ENCODE data around the gene SUGCT.

Gene SUGCT

DNA sequence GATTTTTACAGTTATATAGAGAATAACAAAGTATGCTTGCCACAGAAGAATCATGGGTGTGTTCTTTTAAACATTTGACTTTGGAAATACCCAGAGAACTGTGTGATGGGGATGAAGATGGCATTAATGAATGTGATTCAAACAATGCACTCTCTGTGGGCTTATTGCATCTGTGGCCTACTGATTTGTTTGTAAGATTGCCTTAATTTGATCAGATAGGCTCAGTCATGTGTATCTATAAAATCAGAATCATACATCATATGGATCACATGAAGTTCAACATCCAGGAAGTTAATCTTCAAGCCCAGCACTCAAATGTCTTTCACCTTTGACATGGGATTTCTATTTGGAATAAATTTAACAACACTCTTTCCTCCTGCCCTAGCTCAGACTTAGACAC, 410.9 kb downstream of the SUGCT start:
- H3K4me3 ChIP-seq (replicated peaks; ENCODE audit: insufficient read depth, low read length), result no peak overlapping the region
- TF ChIP-seq, protein P1, sequence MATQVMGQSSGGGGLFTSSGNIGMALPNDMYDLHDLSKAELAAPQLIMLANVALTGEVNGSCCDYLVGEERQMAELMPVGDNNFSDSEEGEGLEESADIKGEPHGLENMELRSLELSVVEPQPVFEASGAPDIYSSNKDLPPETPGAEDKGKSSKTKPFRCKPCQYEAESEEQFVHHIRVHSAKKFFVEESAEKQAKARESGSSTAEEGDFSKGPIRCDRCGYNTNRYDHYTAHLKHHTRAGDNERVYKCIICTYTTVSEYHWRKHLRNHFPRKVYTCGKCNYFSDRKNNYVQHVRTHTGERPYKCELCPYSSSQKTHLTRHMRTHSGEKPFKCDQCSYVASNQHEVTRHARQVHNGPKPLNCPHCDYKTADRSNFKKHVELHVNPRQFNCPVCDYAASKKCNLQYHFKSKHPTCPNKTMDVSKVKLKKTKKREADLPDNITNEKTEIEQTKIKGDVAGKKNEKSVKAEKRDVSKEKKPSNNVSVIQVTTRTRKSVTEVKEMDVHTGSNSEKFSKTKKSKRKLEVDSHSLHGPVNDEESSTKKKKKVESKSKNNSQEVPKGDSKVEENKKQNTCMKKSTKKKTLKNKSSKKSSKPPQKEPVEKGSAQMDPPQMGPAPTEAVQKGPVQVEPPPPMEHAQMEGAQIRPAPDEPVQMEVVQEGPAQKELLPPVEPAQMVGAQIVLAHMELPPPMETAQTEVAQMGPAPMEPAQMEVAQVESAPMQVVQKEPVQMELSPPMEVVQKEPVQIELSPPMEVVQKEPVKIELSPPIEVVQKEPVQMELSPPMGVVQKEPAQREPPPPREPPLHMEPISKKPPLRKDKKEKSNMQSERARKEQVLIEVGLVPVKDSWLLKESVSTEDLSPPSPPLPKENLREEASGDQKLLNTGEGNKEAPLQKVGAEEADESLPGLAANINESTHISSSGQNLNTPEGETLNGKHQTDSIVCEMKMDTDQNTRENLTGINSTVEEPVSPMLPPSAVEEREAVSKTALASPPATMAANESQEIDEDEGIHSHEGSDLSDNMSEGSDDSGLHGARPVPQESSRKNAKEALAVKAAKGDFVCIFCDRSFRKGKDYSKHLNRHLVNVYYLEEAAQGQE (IDR thresholded peaks at IDR 0.05; ENCODE audit: insufficient replicate concordance, low read depth), result no peak
- TF ChIP-seq POLR2AphosphoS5 (IDR thresholded peaks at IDR 0.05; ENCODE audit: low read depth) (no peak), GABPA (IDR thresholded peaks at IDR 0.05; ENCODE audit: low read depth) (no peak)
- H3K27ac ChIP-seq (replicated peaks), result no peak overlapping the region
- no peaks in the 10 kb centered on the region for H3K27me3 ChIP-seq (ENCODE audit: insufficient read depth, poor library complexity, severe bottlenecking)
- no peak for DNase-seq (ENCODE audit: low read depth in 1 of 2, low spot score in 1 of 2)

DNA sequence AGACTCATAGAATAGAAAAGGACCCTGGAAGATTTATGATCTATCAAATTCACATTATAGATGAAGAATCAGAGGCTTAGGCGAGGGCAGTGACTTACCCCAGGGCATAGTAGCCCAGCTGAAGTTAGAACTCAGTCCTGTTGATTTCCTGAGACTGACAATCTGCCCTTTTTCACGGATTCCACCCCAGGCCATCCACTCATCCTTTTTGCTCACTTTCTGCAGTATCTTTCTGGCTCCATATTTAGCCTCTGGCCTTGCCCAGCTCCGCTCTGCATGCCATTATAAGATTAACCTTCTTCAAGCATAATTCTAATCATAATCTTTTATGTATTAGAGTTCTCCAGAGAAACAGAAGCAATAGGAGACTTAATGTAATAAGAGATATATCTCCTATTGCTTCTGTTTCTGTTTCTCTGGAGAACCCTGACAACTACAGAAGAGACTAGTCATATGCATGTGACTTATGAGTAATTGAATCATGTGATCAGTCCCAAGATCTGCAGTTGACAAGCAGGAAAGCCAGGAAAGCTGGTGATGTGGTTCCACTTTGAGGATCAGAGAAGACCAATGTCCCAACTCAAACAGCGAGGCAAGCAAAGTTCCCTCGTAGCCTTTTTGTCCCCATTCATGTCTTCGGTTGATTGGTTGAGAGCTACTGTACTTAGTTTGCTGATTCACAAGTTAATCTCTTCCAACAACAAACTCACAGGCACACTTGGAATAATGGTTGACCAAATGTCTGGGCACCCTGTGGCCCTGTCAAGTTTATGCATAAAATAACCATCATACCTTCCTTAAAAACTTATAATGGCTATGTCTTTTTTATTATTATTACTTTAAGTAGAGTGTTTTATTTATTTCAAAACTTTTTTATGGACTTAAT, 412.1 kb downstream of the SUGCT start:
- TF ChIP-seq POLR2AphosphoS5 (IDR thresholded peaks at IDR 0.05; ENCODE audit: low read depth) (no peak), SPI1 (IDR thresholded peaks at IDR 0.05; ENCODE audit: borderline replicate concordance, low read depth) (no peak), GABPA (IDR thresholded peaks at IDR 0.05; ENCODE audit: low read depth) (no peak)
- TF ChIP-seq, protein P2, sequence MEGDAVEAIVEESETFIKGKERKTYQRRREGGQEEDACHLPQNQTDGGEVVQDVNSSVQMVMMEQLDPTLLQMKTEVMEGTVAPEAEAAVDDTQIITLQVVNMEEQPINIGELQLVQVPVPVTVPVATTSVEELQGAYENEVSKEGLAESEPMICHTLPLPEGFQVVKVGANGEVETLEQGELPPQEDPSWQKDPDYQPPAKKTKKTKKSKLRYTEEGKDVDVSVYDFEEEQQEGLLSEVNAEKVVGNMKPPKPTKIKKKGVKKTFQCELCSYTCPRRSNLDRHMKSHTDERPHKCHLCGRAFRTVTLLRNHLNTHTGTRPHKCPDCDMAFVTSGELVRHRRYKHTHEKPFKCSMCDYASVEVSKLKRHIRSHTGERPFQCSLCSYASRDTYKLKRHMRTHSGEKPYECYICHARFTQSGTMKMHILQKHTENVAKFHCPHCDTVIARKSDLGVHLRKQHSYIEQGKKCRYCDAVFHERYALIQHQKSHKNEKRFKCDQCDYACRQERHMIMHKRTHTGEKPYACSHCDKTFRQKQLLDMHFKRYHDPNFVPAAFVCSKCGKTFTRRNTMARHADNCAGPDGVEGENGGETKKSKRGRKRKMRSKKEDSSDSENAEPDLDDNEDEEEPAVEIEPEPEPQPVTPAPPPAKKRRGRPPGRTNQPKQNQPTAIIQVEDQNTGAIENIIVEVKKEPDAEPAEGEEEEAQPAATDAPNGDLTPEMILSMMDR (IDR thresholded peaks at IDR 0.05; ENCODE audit: insufficient read depth, low read length), result no peak
- TF ChIP-seq, protein P1 (IDR thresholded peaks at IDR 0.05; ENCODE audit: insufficient replicate concordance, low read depth), result no peak
- DNase-seq (ENCODE audit: low read depth in 1 of 2, low spot score in 1 of 2), result no peak
- Histone ChIP-seq H3K4me3 (replicated peaks; ENCODE audit: insufficient read depth, low read length) (no peak overlapping the region), H3K27ac (replicated peaks) (no peak overlapping the region), H3K27me3 (ENCODE audit: insufficient read depth, poor library complexity, severe bottlenecking) (no peaks in the 10 kb centered on the region)

DNA sequence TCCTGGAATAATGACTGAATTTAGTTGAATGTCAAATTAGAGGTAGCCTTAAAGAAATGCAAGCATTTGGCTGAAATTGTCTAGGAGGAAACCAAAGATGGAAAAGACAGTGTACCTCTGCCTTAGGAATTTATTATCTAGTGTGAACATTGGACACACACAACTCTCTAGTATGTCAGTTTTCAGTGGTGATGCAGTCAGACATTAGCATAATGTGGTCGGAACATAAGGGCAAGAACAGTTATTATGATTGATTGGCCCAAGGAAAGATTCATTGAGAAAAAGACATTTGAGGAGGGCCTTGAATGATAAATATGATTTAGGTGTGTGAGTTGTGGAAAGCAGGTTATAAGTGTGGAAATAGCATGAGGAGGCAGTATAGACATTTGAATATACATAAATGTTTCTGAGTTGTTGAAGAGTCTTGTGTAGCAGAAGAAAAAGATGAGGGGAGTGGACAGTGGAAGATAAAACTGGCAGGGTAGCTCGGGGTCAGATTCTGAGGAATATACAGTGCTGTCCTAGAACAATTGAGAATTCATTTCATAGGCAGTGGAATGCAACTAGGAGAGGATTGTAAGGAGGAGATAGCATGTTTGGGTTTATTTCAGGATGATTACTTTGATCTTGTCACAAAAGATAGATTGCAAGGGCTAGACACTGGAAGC, 414.7 kb downstream of the SUGCT start:
- DNase-seq (ENCODE audit: low read depth in 1 of 2, low spot score in 1 of 2), result no peak
- TF ChIP-seq, protein P1 (IDR thresholded peaks at IDR 0.05; ENCODE audit: insufficient replicate concordance, low read depth), result no peak
- TF ChIP-seq POLR2AphosphoS5 (IDR thresholded peaks at IDR 0.05; ENCODE audit: low read depth) (no peak), GABPA (IDR thresholded peaks at IDR 0.05; ENCODE audit: low read depth) (no peak), SPI1 (IDR thresholded peaks at IDR 0.05; ENCODE audit: borderline replicate concordance, low read depth) (no peak)
- TF ChIP-seq, protein P2 (IDR thresholded peaks at IDR 0.05; ENCODE audit: insufficient read depth, low read length), result no peak

More for the DNA sequence above, 414.7 kb downstream of the SUGCT start:
- Histone ChIP-seq H3K27me3 (ENCODE audit: insufficient read depth, poor library complexity, severe bottlenecking) (no peaks in the 10 kb centered on the region), H3K27ac (replicated peaks) (peak overlapping the region; percentile 86), H3K4me3 (replicated peaks; ENCODE audit: insufficient read depth, low read length) (no peak overlapping the region)
